Measurements from ENCODE around the gene LMF1. TPM values are rescaled to one million over a fixed set of nuclear protein-coding genes. Genes with fewer than 3 reads are reported as not detected.

The LMF1 gene
- polyA plus RNA-seq, 1 donor (not counting 4 experiments of a cell fraction or from before 2014, with no cell fraction given), result 3.1 TPM

DNA sequence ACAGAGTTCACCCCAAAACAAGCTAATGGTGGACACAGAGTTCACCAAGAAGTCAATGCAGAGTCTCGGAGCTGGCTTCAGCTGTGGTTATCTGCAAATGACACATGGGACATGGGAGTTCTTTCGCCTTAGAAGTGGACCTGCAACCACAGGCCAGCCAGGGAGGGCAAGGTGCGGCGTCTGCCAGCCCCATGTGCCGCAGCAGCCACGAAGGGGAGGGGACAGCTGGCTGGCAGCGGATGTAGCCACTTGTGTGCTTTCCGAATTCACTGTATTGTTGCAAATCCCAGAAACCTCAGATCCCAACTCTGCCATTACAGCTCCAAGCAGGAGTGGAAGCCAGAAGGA is 24.8 kb downstream of the LMF1 start:
- Histone ChIP-seq H2AFZ (ENCODE audit: control insufficient read depth, low read length) (no peak overlapping the region), H3K36me3 (ENCODE audit: control insufficient read depth in 2 of 2, extremely low read depth in 1 of 2, insufficient read depth in 2 of 2, low read length in 2 of 2) (no peaks in the 10 kb centered on the region), H3K9ac (ENCODE audit: control insufficient read depth, extremely low read depth, insufficient read depth, low read length) (no peak overlapping the region), H3K9me3 (ENCODE audit: control insufficient read depth, low read depth, low read length) (no peaks in the 10 kb centered on the region), H3K4me2 (ENCODE audit: control insufficient read depth, extremely low read depth, insufficient read depth, low read depth, low read length) (no peak overlapping the region), H4K20me1 (ENCODE audit: control insufficient read depth, extremely low read depth, insufficient read depth, low read length) (no peaks in the 10 kb centered on the region), H3K79me2 (ENCODE audit: control insufficient read depth, insufficient read depth, low read length) (no peaks in the 10 kb centered on the region), H3K27me3 (ENCODE audit: control insufficient read depth, extremely low read depth, insufficient read depth, low read length) (no peaks in the 10 kb centered on the region), H3K4me1 (ENCODE audit: control insufficient read depth, extremely low read depth, insufficient read depth, low read length) (no peaks in the 10 kb centered on the region), H3K27ac (ENCODE audit: control insufficient read depth, insufficient read depth, low read length) (no peak overlapping the region), H3K9me1 (ENCODE audit: control insufficient read depth, extremely low read depth, insufficient read depth, low read length) (no peaks in the 10 kb centered on the region), H3K4me3 (ENCODE audit: control insufficient read depth in 2 of 3, extremely low read depth in 1 of 3, insufficient read depth in 2 of 3, low read depth in 1 of 3, low read length in 3 of 3) (no peak overlapping the region)
- TF ChIP-seq EZH2 (IDR thresholded peaks at IDR 0.05; ENCODE audit: low read length), result no peak
- TF ChIP-seq, protein P1, sequence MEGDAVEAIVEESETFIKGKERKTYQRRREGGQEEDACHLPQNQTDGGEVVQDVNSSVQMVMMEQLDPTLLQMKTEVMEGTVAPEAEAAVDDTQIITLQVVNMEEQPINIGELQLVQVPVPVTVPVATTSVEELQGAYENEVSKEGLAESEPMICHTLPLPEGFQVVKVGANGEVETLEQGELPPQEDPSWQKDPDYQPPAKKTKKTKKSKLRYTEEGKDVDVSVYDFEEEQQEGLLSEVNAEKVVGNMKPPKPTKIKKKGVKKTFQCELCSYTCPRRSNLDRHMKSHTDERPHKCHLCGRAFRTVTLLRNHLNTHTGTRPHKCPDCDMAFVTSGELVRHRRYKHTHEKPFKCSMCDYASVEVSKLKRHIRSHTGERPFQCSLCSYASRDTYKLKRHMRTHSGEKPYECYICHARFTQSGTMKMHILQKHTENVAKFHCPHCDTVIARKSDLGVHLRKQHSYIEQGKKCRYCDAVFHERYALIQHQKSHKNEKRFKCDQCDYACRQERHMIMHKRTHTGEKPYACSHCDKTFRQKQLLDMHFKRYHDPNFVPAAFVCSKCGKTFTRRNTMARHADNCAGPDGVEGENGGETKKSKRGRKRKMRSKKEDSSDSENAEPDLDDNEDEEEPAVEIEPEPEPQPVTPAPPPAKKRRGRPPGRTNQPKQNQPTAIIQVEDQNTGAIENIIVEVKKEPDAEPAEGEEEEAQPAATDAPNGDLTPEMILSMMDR (optimal IDR thresholded peaks at IDR 0.05 in 1 of 3, IDR thresholded peaks at IDR 0.05 in 1 of 3, conservative IDR thresholded peaks at IDR 0.05 in 1 of 3; ENCODE audit: extremely low read depth in 1 of 3, insufficient read depth in 2 of 3, low read length in 3 of 3), result no peak
- FAIRE-seq (no peak), DNase-seq (ENCODE audit: low read depth, low spot score) (no peak)
- dilution Hi-C loops (cut with MboI; ENCODE audit: extremely low pct_ligation_motif_present, low sequenced_read_pairs), result no loop called here

DNA sequence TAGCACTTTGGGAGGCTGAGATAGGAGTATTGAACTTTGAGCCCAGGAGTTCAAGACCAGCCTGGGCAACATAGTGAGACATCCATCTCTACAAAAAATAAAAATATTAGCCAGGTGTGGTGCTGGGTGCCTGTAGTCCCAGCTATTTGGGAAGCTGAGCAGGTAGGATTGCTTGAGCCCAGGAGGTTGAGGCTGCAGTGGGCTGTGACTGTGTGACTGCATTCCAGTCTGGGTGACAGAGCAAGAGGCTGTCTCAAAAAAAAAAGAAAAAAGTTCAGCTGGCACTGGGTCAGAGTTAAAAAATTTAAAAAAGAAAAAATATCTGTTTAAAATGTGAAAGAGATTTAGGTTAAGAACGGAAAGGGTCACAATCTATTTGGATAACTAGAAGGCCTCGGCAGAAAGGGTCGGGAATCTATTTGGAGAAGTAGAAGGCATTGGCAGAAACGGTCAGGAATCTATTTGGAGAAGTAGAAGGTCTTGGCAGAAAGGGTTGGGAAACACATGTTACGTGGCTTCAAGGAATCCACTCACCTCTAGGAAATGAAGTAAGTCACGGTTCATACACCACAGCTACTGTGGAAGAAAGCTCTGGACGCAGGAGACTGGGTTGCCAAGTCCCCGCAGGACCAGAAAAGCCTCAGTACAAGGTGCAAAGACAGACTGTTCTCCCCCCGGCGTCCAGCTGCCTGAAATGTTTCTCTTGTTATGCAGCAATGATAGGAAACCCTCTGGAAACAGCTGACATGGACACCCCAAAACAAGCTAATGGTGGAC is 25.3 kb downstream of the LMF1 start:
- H3K4me1 ChIP-seq (ENCODE audit: control insufficient read depth, extremely low read depth, insufficient read depth, low read length), result no peaks in the 10 kb centered on the region
- H3K27me3 ChIP-seq (ENCODE audit: control insufficient read depth, extremely low read depth, insufficient read depth, low read length), result no peaks in the 10 kb centered on the region
- H3K27ac ChIP-seq (ENCODE audit: control insufficient read depth, insufficient read depth, low read length), result no peak overlapping the region
- no peaks in the 10 kb centered on the region for H4K20me1 ChIP-seq (ENCODE audit: control insufficient read depth, extremely low read depth, insufficient read depth, low read length)
- H3K4me3 ChIP-seq (ENCODE audit: control insufficient read depth in 2 of 3, extremely low read depth in 1 of 3, insufficient read depth in 2 of 3, low read depth in 1 of 3, low read length in 3 of 3), result no peak overlapping the region
- H3K79me2 ChIP-seq (ENCODE audit: control insufficient read depth, insufficient read depth, low read length), result no peaks in the 10 kb centered on the region
- no peaks in the 10 kb centered on the region for H3K9me1 ChIP-seq (ENCODE audit: control insufficient read depth, extremely low read depth, insufficient read depth, low read length)
- no peak for TF ChIP-seq EZH2 (IDR thresholded peaks at IDR 0.05; ENCODE audit: low read length)
- TF ChIP-seq, protein P1 (optimal IDR thresholded peaks at IDR 0.05 in 1 of 3, IDR thresholded peaks at IDR 0.05 in 1 of 3, conservative IDR thresholded peaks at IDR 0.05 in 1 of 3; ENCODE audit: extremely low read depth in 1 of 3, insufficient read depth in 2 of 3, low read length in 3 of 3), result no peak
- no peak overlapping the region for H3K4me2 ChIP-seq (ENCODE audit: control insufficient read depth, extremely low read depth, insufficient read depth, low read depth, low read length)
- dilution Hi-C loops (cut with MboI; ENCODE audit: extremely low pct_ligation_motif_present, low sequenced_read_pairs), result no loop called here
- no peak overlapping the region for H2AFZ ChIP-seq (ENCODE audit: control insufficient read depth, low read length)
- DNase-seq (ENCODE audit: low read depth, low spot score), result no peak
- no peak for FAIRE-seq
- H3K36me3 ChIP-seq (ENCODE audit: control insufficient read depth in 2 of 2, extremely low read depth in 1 of 2, insufficient read depth in 2 of 2, low read length in 2 of 2), result no peaks in the 10 kb centered on the region
- H3K9me3 ChIP-seq (ENCODE audit: control insufficient read depth, low read depth, low read length), result no peaks in the 10 kb centered on the region
- no peak overlapping the region for H3K9ac ChIP-seq (ENCODE audit: control insufficient read depth, extremely low read depth, insufficient read depth, low read length)

All from keratinocyte (primary cell).